RPMI8226 (cell line): Measurements from ENCODE around the gene PLXNB3.
"Not testable (repeated sequence)": the region's sequence is repeated elsewhere in the genome, so short reads cannot be mapped to it uniquely, and the experiment has no call there.

Source experiments
- DNase-seq: peaks from one replicate; pipeline ENCODE4 v3.0.0-alpha.2; 2015

The PLXNB3 gene

DNA sequence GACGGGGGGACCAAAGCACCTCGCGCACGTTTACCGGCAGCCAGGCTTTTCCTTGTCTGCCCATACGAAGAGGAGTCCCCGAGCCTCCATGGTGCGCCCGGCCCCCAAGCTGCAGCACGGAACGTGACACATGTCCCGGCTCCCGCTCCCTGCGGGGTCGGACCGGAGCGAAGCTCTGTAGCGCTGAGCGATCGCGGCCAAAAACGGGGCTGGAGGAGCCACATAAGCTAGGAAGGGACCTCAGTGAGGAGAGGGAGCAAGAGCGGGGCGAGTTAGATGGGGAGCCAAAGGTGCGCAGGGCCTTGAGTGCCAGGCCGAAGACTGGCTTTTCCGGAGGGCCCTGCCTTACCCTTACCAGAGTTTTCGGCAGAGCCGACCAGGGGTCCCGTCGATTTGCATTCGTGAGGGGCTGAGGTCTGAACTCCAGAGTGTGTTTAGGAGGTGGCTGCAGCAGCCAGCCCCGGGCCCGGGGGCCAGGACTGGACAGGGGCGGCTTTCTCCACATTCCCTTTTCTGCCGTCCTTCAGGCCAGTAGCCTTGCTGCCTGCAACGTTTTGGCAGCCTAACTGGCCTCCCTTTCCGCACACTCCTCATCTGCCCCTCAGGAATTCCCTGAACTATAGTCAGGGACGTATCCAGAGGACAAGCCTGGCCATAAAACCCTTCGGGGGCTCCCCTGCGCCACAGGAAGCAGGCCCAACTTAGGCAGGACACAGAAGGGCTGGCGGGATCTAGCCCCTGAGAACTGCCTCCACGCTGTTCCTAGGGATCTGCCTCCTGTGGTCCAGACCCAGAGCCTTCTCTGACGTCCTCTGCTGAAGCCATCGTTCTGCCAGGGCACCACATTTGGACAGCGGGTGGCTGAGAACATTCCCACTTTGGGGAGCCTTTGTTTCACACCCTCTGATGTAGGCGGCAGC is 31.1 kb downstream of the PLXNB3 start:
- DNase-seq: peak; percentile 27

DNA sequence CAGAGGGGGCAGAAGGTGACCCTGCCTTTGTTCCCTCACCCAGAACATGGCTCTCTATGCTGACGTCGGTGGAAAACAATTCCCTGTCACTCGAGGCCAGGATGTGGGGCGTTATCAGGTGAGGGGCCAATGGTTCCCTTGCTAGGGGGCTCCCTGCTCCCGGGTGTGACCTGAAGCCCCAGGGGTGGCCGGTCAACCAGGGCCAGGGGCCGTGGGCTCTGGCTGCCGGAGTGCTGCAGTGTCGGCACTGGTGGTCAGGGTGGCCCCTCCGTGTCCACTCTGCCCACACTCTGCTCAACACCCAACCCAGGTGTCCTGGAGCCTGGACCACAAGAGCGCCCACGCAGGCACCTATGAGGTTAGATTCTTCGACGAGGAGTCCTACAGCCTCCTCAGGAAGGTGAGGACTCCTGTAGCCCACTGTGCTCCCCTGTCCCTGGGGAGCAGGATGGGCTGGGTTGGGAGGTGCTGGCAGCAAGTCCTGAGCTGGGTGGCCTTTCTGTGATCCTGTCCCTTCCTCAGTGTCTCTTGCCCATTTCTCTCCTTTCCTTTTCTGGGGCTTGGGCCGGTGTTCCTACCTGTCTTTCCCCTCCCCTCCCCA is 33.5 kb downstream of the PLXNB3 start:
- no peak for DNase-seq

- DNase-seq: no peak
Observed at GRCh38 chrX:153799326-153799725, 35.3 kb downstream of the PLXNB3 start.

GRCh38 chrX:153800177-153800722 is 36.2 kb downstream of the PLXNB3 start:
- DNase-seq: no peak

- DNase-seq: no peak
Observed at GRCh38 chrX:153800746-153801145, 36.7 kb downstream of the PLXNB3 start.

DNA sequence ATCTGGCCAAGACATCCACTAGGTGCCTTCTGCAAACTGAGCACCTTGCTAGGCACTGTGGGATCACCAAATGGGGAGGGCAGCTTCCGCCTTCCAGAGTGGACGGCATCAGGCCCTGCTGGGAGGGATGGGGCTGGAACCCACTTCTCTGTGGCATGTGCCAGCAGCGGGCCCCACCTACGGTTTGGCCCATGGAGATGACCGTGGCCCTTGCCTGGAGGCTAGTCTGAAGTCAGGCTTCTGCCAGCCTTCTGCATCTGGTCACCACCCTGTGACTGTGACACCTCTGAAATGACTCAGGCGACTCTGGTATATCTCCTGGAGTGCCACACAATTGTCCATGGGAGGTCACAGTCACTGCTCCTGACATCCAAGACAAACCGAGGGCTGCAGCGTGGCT is 37.6 kb downstream of the PLXNB3 start:
- DNase-seq: no peak

GRCh38 chrX:153802513-153803045 is 38.5 kb downstream of the PLXNB3 start:
- no peak for DNase-seq

- no peak for DNase-seq
Observed at GRCh38 chrX:153803211-153804099, 39.4 kb downstream of the PLXNB3 start.

- DNase-seq: no peak
Observed at GRCh38 chrX:153804100-153804595, 40.1 kb downstream of the PLXNB3 start.

GRCh38 chrX:153804621-153805020 is 40.6 kb downstream of the PLXNB3 start:
- no peak for DNase-seq

- DNase-seq: no peak
Observed at GRCh38 chrX:153805436-153805835, 41.4 kb downstream of the PLXNB3 start.

- no peak for DNase-seq
Observed at GRCh38 chrX:153806999-153807575, 43.0 kb downstream of the PLXNB3 start.

DNA sequence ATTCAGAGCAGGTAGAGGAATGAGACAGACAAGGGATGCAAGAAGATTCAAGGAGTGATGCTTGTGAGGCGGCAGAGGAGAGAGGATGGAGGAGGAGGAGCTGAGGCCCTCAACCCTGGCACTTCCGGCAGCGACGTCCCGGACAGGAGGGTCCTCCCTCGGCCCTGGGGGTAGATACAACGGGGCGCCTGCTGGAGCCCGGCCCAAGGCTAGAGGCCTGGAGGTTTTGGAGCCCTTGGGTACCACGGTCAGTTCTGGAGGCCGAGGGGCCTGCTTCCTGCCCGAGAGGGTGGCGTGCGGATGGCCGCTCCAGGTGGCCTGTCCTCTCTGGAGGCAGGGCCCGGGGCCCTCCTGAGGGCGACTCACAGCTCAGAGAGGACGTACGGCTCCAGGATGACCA is 43.9 kb downstream of the PLXNB3 start:
- no peak for DNase-seq

DNA sequence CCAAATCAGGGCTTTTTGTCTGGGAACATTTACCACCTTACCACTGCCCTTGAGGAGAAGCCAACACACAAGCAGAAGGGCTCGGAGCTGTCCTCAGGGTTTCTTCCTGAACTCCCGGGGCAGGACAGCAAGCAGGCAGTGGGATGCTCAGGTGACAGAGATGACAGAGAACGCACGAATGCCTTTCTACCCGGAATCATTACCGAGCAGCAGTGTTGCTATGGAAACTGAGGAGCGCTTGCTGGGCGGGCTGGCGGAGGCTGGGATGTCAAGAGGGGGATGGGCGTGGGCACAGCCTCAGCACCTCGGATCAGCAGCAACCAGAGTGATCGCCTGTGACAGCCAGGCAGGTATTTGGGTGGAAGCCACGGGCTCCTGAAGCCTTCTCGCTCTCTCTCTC is 48.2 kb downstream of the PLXNB3 start:
- no peak for DNase-seq

- DNase-seq: no peak
Observed at GRCh38 chrX:153813161-153813560, 49.1 kb downstream of the PLXNB3 start.

- peak; percentile 32 for DNase-seq
Observed at GRCh38 chrX:153814591-153815315, 50.7 kb downstream of the PLXNB3 start.

GRCh38 chrX:153816831-153817690 is 53.0 kb downstream of the PLXNB3 start:
- DNase-seq: peak; percentile 51

- DNase-seq: not testable (repeated sequence)
Observed at GRCh38 chrX:153818064-153818463, 54.0 kb downstream of the PLXNB3 start.

DNA sequence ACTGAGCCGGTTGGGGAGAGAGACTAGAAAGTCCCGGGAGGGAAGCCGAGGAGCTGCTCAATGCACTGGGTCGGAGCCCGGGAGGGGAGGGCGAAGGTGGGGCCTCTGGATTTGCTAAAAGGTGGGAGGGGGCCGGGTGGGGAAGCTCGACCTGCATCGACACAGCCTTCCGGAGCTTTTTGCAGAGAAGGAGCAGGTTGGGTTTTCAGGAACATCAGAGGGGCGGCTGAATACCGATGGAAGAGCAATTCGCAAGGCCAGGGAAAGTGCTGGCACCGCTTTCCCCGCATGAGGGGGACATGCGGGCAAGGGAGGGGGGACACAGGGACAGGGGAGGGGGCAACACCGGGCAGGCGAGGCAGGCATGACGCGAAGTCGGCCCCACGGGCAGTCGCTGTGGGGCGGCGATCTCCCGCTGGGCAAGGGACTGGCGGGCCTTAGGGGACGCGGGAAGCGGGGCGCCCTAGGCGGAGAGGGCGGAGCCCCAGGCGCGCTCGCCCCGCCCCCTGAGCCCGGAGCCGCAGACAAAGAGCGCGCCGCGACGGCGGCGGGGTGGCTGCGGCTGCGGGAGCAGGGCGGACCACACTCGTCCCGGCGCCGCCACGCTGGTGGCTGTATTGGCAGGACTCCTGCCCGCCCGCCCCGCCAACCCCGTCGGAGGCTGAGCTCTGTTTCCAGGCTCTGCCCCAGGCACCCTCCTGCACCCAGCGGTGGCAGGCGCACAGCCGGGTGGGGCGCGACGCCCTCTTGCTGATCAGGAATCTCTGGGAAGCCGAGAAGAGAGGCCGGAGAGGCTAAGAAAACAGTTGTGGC is 54.7 kb downstream of the PLXNB3 start:
- DNase-seq: peak; percentile 41
